ENCODE measurements around the gene MTUS2.

The MTUS2 gene

GRCh38 chr13:28859069-28859468 lies 38.9 kb downstream of the MTUS2 start:
- no peak for DNase-seq (ENCODE audit: low read depth in 2 of 2)

GRCh38 chr13:28859717-28860116 lies 39.6 kb downstream of the MTUS2 start:
- no peak for DNase-seq (ENCODE audit: low read depth in 2 of 2)

GRCh38 chr13:28864544-28864943 lies 44.4 kb downstream of the MTUS2 start:
- DNase-seq (ENCODE audit: low read depth in 2 of 2) = no peak

GRCh38 chr13:28865149-28865744 lies 45.1 kb downstream of the MTUS2 start:
- no peak for DNase-seq (ENCODE audit: low read depth in 2 of 2)

- DNase-seq (ENCODE audit: low read depth in 2 of 2) = no peak
These were observed 45.8 kb downstream of the MTUS2 start for GRCh38 chr13:28865951-28866350.

- DNase-seq (ENCODE audit: low read depth in 2 of 2) = no peak
These were observed 46.8 kb downstream of the MTUS2 start for GRCh38 chr13:28866932-28867331.

GRCh38 chr13:28867564-28867963 lies 47.4 kb downstream of the MTUS2 start:
- DNase-seq (ENCODE audit: low read depth in 2 of 2) = no peak

- no peak for DNase-seq (ENCODE audit: low read depth in 2 of 2)
These were observed 52.5 kb downstream of the MTUS2 start for GRCh38 chr13:28872427-28873176.

GRCh38 chr13:28875846-28876615 lies 55.9 kb downstream of the MTUS2 start:
- DNase-seq (ENCODE audit: low read depth in 2 of 2) = no peak

GRCh38 chr13:28877408-28877807 lies 57.3 kb downstream of the MTUS2 start:
- no peak for DNase-seq (ENCODE audit: low read depth in 2 of 2)

- DNase-seq (ENCODE audit: low read depth in 2 of 2) = no peak
These were observed 65.0 kb downstream of the MTUS2 start for GRCh38 chr13:28885181-28885580.

GRCh38 chr13:28889086-28889732 lies 69.1 kb downstream of the MTUS2 start:
- no peak for DNase-seq (ENCODE audit: low read depth in 2 of 2)

- no peak for DNase-seq (ENCODE audit: low read depth in 2 of 2)
These were observed 70.6 kb downstream of the MTUS2 start for GRCh38 chr13:28890712-28891111.

- no peak for DNase-seq (ENCODE audit: low read depth in 2 of 2)
These were observed 97.9 kb downstream of the MTUS2 start for GRCh38 chr13:28918030-28918429.

GRCh38 chr13:28922341-28922740 lies 102.2 kb downstream of the MTUS2 start:
- DNase-seq (ENCODE audit: low read depth in 2 of 2) = no peak

GRCh38 chr13:28935104-28935503 lies 115.0 kb downstream of the MTUS2 start:
- DNase-seq (ENCODE audit: low read depth in 2 of 2) = no peak

GRCh38 chr13:28942906-28943305 lies 122.8 kb downstream of the MTUS2 start:
- no peak for DNase-seq (ENCODE audit: low read depth in 2 of 2)

- no peak for DNase-seq (ENCODE audit: low read depth in 2 of 2)
These were observed 133.7 kb downstream of the MTUS2 start for GRCh38 chr13:28953714-28954418.

- no peak for DNase-seq (ENCODE audit: low read depth in 2 of 2)
These were observed 134.2 kb downstream of the MTUS2 start for GRCh38 chr13:28954419-28954725.

- DNase-seq (ENCODE audit: low read depth in 2 of 2) = no peak
These were observed 134.7 kb downstream of the MTUS2 start for GRCh38 chr13:28954810-28955209.

GRCh38 chr13:28955264-28955966 lies 135.3 kb downstream of the MTUS2 start:
- DNase-seq (ENCODE audit: low read depth in 2 of 2) = no peak

Measured in stimulated activated CD8-positive, alpha-beta memory T cell treated with anti-CD3 and anti-CD28 coated beads, Interleukin-7, amount 100 ng/mL, for 4 hours (primary cell).